ENCODE measurements around the gene IDS.
A peak's percentile ranks its signal among the peaks of the same experiment; 100 is the strongest.

- TF ChIP-seq POLR2A (IDR thresholded peaks at IDR 0.05): no peak
- TF ChIP-seq, protein P1, sequence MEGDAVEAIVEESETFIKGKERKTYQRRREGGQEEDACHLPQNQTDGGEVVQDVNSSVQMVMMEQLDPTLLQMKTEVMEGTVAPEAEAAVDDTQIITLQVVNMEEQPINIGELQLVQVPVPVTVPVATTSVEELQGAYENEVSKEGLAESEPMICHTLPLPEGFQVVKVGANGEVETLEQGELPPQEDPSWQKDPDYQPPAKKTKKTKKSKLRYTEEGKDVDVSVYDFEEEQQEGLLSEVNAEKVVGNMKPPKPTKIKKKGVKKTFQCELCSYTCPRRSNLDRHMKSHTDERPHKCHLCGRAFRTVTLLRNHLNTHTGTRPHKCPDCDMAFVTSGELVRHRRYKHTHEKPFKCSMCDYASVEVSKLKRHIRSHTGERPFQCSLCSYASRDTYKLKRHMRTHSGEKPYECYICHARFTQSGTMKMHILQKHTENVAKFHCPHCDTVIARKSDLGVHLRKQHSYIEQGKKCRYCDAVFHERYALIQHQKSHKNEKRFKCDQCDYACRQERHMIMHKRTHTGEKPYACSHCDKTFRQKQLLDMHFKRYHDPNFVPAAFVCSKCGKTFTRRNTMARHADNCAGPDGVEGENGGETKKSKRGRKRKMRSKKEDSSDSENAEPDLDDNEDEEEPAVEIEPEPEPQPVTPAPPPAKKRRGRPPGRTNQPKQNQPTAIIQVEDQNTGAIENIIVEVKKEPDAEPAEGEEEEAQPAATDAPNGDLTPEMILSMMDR (IDR thresholded peaks at IDR 0.05): peak in 1 of 3 experiments; percentile 23
These were observed 5.3 kb upstream of the IDS start for GRCh38 chrX:149510386-149510785.

Data from testis (tissue), 2 donors.